HepG2 (cell line): ENCODE data around the gene CFAP61. TPM values are rescaled to one million over a fixed set of nuclear protein-coding genes. Genes with fewer than 3 reads are reported as not detected.
A peak's percentile ranks its signal among the peaks of the same experiment; 100 is the strongest.

Experiments
- ATAC-seq: fragments of 200-7000 bp; cut with Tn5 transposase; 3 replicates; pipeline ENCODE4 v1.9.1; 2020; ENCODE audit warnings: mild to moderate bottlenecking, moderate library complexity
- BruUV-seq: library from RNA; stranded (reverse); fragments of 400-500 nt; replicated peaks from 2 replicates; lab custom pipeline; 2021; lab: Mats Ljungman, UMichigan
- CTCF ChIA-PET: fragments of 300-600 bp; formaldehyde crosslinking; extraction: SDS; loops from one replicate; lab custom pipeline; 2021; ENCODE audit warnings: low total read pairs, inconsistent platforms, low intra/inter-chr PET ratio; lab: Yijun Ruan, JAX
- POLR2A ChIA-PET: fragments of 350-600 bp; sonication (Branson Sonifier 250); formaldehyde crosslinking; loops from one replicate; lab custom pipeline; 2020; ENCODE audit warnings: antibody characterized with exemption, inconsistent platforms; lab: Yijun Ruan, JAX
- DNase-seq: peaks from one replicate; pipeline ENCODE4 v3.0.0-alpha.2; 2015; ENCODE audit warnings: low spot score
- FAIRE-seq: peaks from 3 replicates; lab custom pipeline; 2011; peaks lifted over from hg19 to GRCh38; lab: Jason Lieb, UNC
- H2AFZ ChIP-seq: one replicate; pipeline ENCODE4 v1.6.1; 2011; ENCODE audit warnings: low read length, inconsistent platforms
- H3K27ac ChIP-seq: fragments of 300-600 bp; 3 replicates; pipeline ENCODE4 v1.8.0; 2011; ENCODE audit warnings: mixed run types, mild to moderate bottlenecking, mixed read lengths, low read length, inconsistent platforms; ENCODE audit not compliant: insufficient read depth; ENCODE audit errors: extremely low read length
- H3K27me3 ChIP-seq, 2 experiments: fragments of 200-600 bp in 1 of 2; 2 replicates in 1 of 2; 3 replicates in 1 of 2; pipeline versions ENCODE4 v1.6.0 to v1.8.0; 2011; ENCODE audit warnings: low read length in 2 of 2, mild to moderate bottlenecking in 2 of 2, moderate library complexity in 2 of 2, inconsistent platforms in 1 of 2; ENCODE audit not compliant: insufficient read depth in 2 of 2, control insufficient read depth in 1 of 2
- H3K36me3 ChIP-seq, 2 experiments: fragments of 200-600 bp in 1 of 2; replicated peaks in 1 of 2; 2 replicates in 1 of 2; 3 replicates in 1 of 2; pipeline versions ENCODE4 v1.5.1 to v1.8.0; 2011; ENCODE audit warnings: low read length in 2 of 2, inconsistent platforms in 1 of 2; ENCODE audit not compliant: insufficient read depth in 2 of 2, control insufficient read depth in 1 of 2
- H3K4me1 ChIP-seq: 2 replicates; pipeline ENCODE4 v1.5.1; 2012; ENCODE audit warnings: low read length, inconsistent platforms; ENCODE audit not compliant: insufficient read depth
- H3K4me2 ChIP-seq: 2 replicates; pipeline ENCODE4 v1.6.0; 2011; ENCODE audit warnings: low read depth, low read length, inconsistent platforms
- H3K4me3 ChIP-seq, 3 experiments: fragments of 200-600 bp in 1 of 3; sonication (generic), shearing (Covaris generic) in 1 of 3; replicated peaks in 1 of 3; 2 replicates each; pipeline ENCODE4 v1.5.1; 2011 to 2016; ENCODE audit warnings: low read length in 3 of 3, inconsistent platforms in 2 of 3, low read depth in 2 of 3, mild to moderate bottlenecking in 2 of 3, control low read depth in 1 of 3, mixed read lengths in 1 of 3; ENCODE audit not compliant: insufficient read depth in 1 of 3
- H3K79me2 ChIP-seq: one replicate; pipeline ENCODE4 v1.6.1; 2011; ENCODE audit warnings: low read length, inconsistent platforms; ENCODE audit not compliant: insufficient read depth
- H3K9ac ChIP-seq: 2 replicates; pipeline ENCODE4 v1.6.0; 2011; ENCODE audit warnings: mild to moderate bottlenecking, low read depth, low read length, inconsistent platforms; ENCODE audit not compliant: insufficient read depth
- H3K9me3 ChIP-seq: 2 replicates; pipeline ENCODE4 v1.5.1; 2012; ENCODE audit warnings: mild to moderate bottlenecking, low read length
- H4K20me1 ChIP-seq: 2 replicates; pipeline ENCODE4 v1.6.0; 2011; ENCODE audit warnings: inconsistent platforms, mild to moderate bottlenecking, low read length, moderate library complexity; ENCODE audit not compliant: insufficient read depth
- IKZF1 ChIP-seq: fragments of 450-650 bp; IDR thresholded peaks from 2 replicates; pipeline ENCODE4 v1.7.1; 2016
- KLF16 ChIP-seq, 2 experiments: sonication (generic) in 1 of 2; formaldehyde crosslinking in 1 of 2; IDR thresholded peaks; 2 replicates each; pipeline versions ENCODE4 v1.6.1 to v1.8.0; 2016 to 2023; ENCODE audit warnings: missing genetic modification reagents in 2 of 2, missing compliant biosample characterization in 1 of 2
- MAFK ChIP-seq, 2 experiments: IDR thresholded peaks in 1 of 2; conservative IDR thresholded peaks in 1 of 2; 2 replicates each; pipeline ENCODE4 v1.6.1; 2011; ENCODE audit warnings: improper control_type of control experiment in 2 of 2, low read length in 2 of 2
- NFE2L2 ChIP-seq: fragments of 150-350 bp; IDR thresholded peaks from 2 replicates; pipeline ENCODE4 v1.6.1; 2014; ENCODE audit warnings: low read length
- NONO ChIP-seq, 2 experiments: fragments of 450-650 bp in 1 of 2; sonication (generic) in 1 of 2; formaldehyde crosslinking in 1 of 2; IDR thresholded peaks in 1 of 2; conservative IDR thresholded peaks in 1 of 2; 2 replicates each; pipeline versions ENCODE4 v1.6.1 to v1.8.0; 2017 to 2022; ENCODE audit warnings: mild to moderate bottlenecking in 1 of 2, missing genetic modification reagents in 1 of 2, moderate library complexity in 1 of 2
- PHB2 ChIP-seq: fragments of 450-650 bp; IDR thresholded peaks from 2 replicates; pipeline ENCODE4 v1.6.1; 2018; ENCODE audit not compliant: partially characterized antibody
- TSC22D2 ChIP-seq: sonication (generic); formaldehyde crosslinking; IDR thresholded peaks from 2 replicates; pipeline ENCODE4 v1.5.1; 2020; ENCODE audit warnings: missing genetic modification reagents, mild to moderate bottlenecking, borderline replicate concordance
- ZNF282 ChIP-seq: fragments of 450-650 bp; IDR thresholded peaks from 2 replicates; pipeline ENCODE4 v1.6.1; 2018; ENCODE audit not compliant: partially characterized antibody
- ZNF576 ChIP-seq: sonication (generic); formaldehyde crosslinking; IDR thresholded peaks from 2 replicates; pipeline ENCODE4 v1.4.0; 2020; ENCODE audit warnings: mild to moderate bottlenecking, missing genetic modification reagents
- ZSCAN30 ChIP-seq: sonication (generic); formaldehyde crosslinking; IDR thresholded peaks from 2 replicates; pipeline ENCODE4 v1.5.0; 2020; ENCODE audit warnings: mild to moderate bottlenecking, missing genetic modification reagents
- WGBS: methylation state at CpG from one replicate; pipeline ENCODE4 v1.1.6; 2017; ENCODE audit warnings: low lambda C conversion rate; 5-methylcytosine and 5-hydroxymethylcytosine counted together
- in situ Hi-C: cut with HindIII; loops from 2 replicates; pipeline ENCODE4 v1.10.0; 2017; ENCODE audit warnings: low pct_unique_long_range_greater_than_20kb; ENCODE audit not compliant: extremely low pct_ligation_motif_present
- intact Hi-C: fragments of 100-400 bp; cut with micrococcal nuclease; formaldehyde crosslinking; loops from one replicate; pipeline ENCODE4 v1.10.0; 2022; ENCODE audit not compliant: unreplicated experiment
- polyA plus RNA-seq, 8 experiments: library from polyadenylated mRNA; depleted of rRNA in 3 of 8; stranded (reverse) in 7 of 8; unstranded in 1 of 8; fragments of >200 nt; fragmentation: Illumina TruSeq in 4 of 8; extraction: Trizol in 4 of 8; gene quantifications; 2 replicates each; pipeline versions ENCODE4 v1.2.1 to v1.2.3, GENCODE V29; 2011 to 2016; ENCODE audit warnings: low read depth in 4 of 8, missing spikeins in 1 of 8, mixed read lengths in 1 of 8; ENCODE audit not compliant: insufficient read depth in 1 of 8
- total RNA-seq, 5 experiments: library from RNA; depleted of rRNA; stranded (reverse); fragments of >200 nt; fragmentation: Illumina TruSeq; extraction: Trizol; gene quantifications; 2 replicates each; pipeline ENCODE4 v1.2.3, GENCODE V29; 2016; ENCODE audit warnings: low read depth in 1 of 5

The CFAP61 gene
- total and polyA plus RNA-seq, 2 of the 13 experiments (the other 11 are each of a cell fraction or from before 2014, with no cell fraction given), result 0.27 TPM; not detected in 1

GRCh38 chr20:20253039-20253743, 200.9 kb downstream of the CFAP61 start:
- 28% methylated on average over 6 of the region's 6 CpGs for WGBS
- H3K4me1 ChIP-seq, result no peaks in the 10 kb centered on the region
- H3K36me3 ChIP-seq, result no peaks in the 10 kb centered on the region
- ATAC-seq (no peak), DNase-seq (no peak), FAIRE-seq (no peak)
- intact Hi-C loops (no loop called here), in situ Hi-C loops (no loop called here)
- H3K9ac ChIP-seq, result no peak overlapping the region
- no peaks in the 10 kb centered on the region for H3K79me2 ChIP-seq
- ChIA-PET POLR2A (no interaction called here), CTCF (no interaction called here)
- H2AFZ ChIP-seq, result no peak overlapping the region
- H3K4me3 ChIP-seq, result no peak overlapping the region
- BruUV-seq, result no TSS peak
- no peak overlapping the region for H3K27ac ChIP-seq
- TF ChIP-seq MAFK (conservative IDR thresholded peaks at IDR 0.05 in 1 of 2, IDR thresholded peaks at IDR 0.05 in 1 of 2; ENCODE audit: low read length in 2 of 2) (peak in 1 of 2 experiments; percentile 38; a peak in 1 of 4 replicates), KLF16 (CRISPR knock-in tag; IDR thresholded peaks at IDR 0.05) (no peak), NFE2L2 (peak; percentile 78), ZSCAN30 (CRISPR knock-in tag) (no peak), ZNF576 (CRISPR knock-in tag) (no peak), PHB2 (peak; percentile 41), TSC22D2 (CRISPR knock-in tag) (no peak), NONO (IDR thresholded peaks at IDR 0.05) (peak; percentile 59; the same call in 1 of the 2 replicates), NONO (CRISPR knock-in tag; conservative IDR thresholded peaks at IDR 0.05) (no peak), ZNF282 (peak; percentile 72), IKZF1 (0 out of 2 replicates have a peak, but pooled peaks have one; percentile 31)
- H3K9me3 ChIP-seq, result no peaks in the 10 kb centered on the region
- H3K4me2 ChIP-seq, result no peak overlapping the region
- no peaks in the 10 kb centered on the region for H4K20me1 ChIP-seq
- H3K27me3 ChIP-seq, result no peaks in the 10 kb centered on the region
